Activated CD4-positive, CD25-positive, alpha-beta regulatory T cell treated with anti-CD3 and anti-CD28 coated beads, Interleukin-2, amount 50 U/mL, for 16 hours (primary cell): ENCODE results near the gene CCDC197.

ENCODE experiments used
- DNase-seq: peaks from one replicate; pipeline ENCODE4 v3.0.0-alpha.2; 2020; ENCODE audit warnings: low read depth, low spot score

The CCDC197 gene

DNA sequence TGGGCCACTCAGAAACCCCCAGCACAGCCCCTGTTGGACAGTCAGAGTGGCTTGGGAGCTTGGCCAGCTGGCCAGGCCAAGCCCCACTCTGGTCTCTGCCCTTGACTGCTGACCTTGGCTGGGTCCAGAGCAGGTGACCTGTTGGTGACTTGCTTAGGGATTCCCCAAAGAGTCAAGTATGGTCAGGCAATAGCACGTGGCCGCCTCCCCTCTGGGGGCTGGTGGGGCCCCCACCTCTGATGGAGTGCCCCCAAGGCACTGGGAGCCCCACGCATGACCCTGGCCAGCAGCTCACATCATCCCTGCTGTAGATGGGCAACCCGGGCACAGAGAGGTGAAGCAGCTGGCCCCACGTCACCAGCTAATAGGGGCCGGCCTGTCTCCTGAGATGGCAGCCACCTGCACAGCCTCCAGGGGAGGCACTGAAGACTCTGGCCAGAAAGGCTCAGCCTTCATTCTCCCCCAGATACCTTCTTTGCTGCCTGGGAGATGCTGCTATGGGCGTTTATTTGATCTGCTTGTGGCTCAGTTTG lies 1.8 kb downstream of the CCDC197 start:
- no peak for DNase-seq

DNA sequence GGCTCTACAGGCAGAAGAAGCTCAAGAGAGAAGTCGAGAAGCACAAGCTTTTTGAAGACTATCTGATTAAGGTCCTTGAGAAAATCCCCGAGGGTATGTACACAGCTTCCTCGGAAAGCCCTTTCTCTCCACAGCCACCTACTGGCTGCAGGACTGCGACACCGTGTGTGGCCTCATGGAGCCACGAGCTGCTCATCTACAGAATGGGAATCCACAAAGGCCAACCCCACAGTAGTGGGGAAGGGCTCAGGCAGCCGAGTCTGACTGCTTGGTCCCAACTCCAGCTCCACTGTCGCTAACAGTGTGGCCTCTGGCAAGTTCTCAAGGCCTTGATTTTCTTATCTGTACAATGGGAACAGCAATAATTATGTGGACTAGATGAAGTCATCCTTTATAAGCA lies 2.5 kb downstream of the CCDC197 start:
- no peak for DNase-seq

DNA sequence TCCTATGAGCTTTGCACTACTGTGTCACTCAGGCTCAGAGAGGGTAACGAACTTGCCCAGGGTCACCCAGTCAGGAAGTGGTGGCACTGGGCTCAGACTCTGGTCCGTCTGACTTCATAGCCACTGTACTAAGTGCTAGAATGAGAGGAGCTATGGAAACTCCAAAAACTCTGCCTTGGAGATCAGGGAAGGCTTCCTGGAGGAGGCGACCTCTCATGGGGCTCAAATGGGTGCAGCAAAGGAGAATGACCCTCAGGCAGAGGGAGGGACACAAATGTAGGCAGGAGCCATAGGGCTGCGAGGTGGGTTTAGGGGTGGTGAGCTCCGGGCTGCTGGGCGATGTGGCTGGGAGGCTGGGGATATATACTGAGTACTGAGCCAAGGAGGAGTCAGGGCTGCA lies 3.2 kb downstream of the CCDC197 start:
- DNase-seq: no peak

- DNase-seq: no peak
These were observed 3.9 kb downstream of the CCDC197 start for GRCh38 chr14:94001016-94001415.

GRCh38 chr14:94001501-94002396 lies 4.6 kb downstream of the CCDC197 start:
- DNase-seq: peak; percentile 42

GRCh38 chr14:94003397-94003796 lies 6.3 kb downstream of the CCDC197 start:
- DNase-seq: no peak

- no peak for DNase-seq
These were observed 6.9 kb downstream of the CCDC197 start for GRCh38 chr14:94004015-94004414.

DNA sequence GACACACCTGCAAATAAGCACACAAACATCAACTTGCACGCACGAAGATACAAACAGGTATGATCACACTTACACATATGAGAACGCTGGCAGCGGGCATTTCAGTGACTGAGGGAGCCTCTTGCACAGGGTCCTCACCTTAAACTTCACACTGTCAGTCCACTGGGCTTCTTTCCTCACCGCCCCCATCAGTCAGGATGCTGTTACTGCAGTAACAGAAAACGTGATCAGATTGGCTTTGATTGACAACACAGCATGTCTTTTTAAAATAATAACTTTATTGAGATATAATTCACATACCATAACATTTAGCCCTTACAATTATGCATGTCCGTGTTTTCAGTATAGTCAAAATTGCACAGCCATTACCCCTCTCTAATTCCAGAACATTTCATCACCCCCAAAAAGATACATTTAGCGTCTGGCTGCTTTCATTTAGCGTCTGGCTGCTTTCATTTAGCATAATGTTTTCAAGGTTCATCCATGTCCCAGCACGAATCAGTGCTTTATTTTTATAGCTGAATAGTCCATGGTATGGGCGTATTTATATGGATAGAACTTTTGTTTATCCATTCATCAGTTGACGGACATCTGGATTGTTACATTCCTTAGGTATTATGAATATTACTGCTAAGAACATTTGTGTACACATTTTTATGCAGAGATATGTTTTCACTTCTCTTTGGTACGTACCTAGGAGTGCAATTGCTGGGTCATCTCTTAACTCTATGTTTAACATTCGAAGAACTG lies 8.4 kb downstream of the CCDC197 start:
- no peak for DNase-seq

GRCh38 chr14:94008234-94008633 lies 11.1 kb downstream of the CCDC197 start:
- no peak for DNase-seq

DNA sequence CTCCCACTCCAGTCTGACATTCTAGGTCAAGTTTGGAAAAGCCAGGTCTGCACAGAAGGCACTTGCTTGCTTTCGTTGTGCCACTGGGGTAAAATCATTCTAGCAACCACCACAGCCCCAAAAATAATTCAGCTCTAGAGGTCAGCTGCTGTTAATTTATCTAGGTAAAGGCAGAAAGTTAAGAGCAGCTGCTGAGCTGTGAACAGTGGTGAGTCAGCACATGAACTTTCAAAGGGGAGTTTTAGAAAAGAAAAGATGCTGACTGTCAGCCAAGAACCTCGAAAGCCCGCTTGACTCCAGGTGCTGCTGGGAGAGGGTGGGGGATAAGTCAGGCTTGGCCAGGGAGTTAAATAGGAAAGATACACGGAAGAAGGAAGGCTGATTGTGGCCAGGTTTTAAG lies 12.7 kb downstream of the CCDC197 start:
- no peak for DNase-seq

- no peak for DNase-seq
These were observed 13.5 kb downstream of the CCDC197 start for GRCh38 chr14:94010625-94011024.

GRCh38 chr14:94011795-94012194 lies 14.7 kb downstream of the CCDC197 start:
- DNase-seq: no peak

- no peak for DNase-seq
These were observed 17.3 kb downstream of the CCDC197 start for GRCh38 chr14:94014382-94014781.

GRCh38 chr14:94015223-94015622 lies 18.1 kb downstream of the CCDC197 start:
- no peak for DNase-seq

- DNase-seq: no peak
These were observed 19.4 kb downstream of the CCDC197 start for GRCh38 chr14:94016446-94016976.

DNA sequence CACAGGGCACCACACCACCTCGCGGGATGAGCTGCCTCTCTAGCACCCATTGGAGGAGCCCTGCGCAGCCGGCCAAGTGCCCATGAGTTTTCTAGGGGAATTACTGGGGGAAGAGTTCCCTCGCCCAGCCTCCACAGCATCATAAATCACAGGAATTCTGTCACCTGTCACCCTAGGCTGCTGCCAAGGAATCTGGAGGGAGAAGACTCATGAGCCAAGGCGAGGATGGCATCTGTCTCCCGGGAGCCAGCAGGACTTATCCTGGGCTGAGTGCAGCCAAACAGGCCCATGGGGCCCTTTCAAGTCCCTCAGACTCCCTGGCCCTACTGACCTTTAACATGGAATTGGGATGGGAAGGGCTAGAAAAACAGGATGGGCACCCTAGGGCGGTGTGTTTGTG lies 21.2 kb downstream of the CCDC197 start:
- no peak for DNase-seq

DNA sequence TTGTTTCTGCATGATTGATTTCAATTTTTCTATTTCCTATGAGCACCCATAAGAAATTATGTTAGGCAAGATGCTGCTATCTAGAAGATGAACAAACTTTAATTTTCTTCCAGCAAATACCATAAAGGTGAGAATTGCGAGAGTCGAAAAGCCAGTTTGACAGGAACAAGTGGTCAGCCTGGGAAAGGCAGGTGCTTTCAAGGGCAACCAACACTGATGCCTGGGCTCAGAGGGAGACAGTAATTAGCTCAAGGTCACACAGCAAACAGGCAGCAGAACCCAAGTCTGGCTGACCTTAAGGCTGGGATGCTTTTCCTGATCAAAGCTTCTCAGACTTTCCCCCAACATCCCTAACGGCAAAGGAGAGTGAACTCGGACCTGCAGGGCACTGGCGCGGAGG lies 22.2 kb downstream of the CCDC197 start:
- no peak for DNase-seq

GRCh38 chr14:94020267-94020666 lies 23.2 kb downstream of the CCDC197 start:
- DNase-seq: no peak

DNA sequence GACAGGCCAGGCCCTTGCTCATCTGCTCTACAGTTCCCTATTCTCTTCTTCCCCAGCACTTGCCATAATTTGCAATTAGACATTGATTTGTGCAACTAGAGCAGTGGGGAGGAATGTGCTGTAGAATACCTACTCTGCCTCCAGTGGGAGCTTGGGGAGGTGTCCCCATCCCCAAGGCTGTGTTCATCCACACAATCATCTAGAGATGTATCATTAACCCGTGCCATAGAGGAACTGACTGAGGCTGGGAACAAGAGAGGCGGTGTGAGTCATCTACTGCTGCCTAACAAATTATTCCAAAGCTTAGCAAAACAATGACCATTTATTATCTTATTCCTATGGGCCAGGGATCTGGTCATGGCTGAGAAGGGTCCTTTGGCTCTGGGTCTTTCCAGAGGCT lies 23.9 kb downstream of the CCDC197 start:
- no peak for DNase-seq

DNA sequence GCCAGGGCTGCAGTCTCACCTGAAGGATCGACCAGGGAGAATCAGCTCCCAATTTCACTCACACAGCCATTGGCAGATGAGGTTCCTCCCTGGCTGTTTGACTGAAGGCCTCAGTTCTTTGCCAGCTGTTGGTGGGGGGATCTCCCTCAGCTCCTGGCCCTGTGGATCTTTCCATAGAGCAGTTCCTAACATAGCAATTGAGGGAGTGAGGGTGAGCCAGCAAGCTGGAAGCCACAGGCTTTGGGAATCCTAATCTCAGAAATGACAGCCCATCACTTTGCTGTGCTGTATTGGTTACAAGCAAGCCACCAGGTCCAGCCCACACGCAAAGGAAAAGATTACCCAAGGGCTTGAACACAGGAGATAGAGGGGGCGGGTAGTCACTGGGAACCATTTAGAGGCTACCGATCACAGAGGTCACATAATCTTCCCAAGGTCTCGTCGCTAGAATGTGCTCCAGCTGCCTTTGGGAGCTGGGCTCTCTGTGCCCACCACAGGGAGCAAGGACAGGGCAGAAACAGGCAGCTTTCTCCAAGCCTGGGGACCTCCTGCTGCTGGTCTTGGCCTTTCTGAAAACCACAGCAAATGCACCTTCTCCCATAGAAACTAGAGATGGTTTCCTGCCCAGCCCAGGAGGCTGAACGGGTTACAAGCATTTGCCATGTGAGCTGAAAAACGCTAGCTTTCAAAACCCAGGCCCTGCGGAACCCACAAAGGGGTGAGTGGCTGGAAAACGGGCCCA lies 24.5 kb downstream of the CCDC197 start:
- no peak for DNase-seq

DNA sequence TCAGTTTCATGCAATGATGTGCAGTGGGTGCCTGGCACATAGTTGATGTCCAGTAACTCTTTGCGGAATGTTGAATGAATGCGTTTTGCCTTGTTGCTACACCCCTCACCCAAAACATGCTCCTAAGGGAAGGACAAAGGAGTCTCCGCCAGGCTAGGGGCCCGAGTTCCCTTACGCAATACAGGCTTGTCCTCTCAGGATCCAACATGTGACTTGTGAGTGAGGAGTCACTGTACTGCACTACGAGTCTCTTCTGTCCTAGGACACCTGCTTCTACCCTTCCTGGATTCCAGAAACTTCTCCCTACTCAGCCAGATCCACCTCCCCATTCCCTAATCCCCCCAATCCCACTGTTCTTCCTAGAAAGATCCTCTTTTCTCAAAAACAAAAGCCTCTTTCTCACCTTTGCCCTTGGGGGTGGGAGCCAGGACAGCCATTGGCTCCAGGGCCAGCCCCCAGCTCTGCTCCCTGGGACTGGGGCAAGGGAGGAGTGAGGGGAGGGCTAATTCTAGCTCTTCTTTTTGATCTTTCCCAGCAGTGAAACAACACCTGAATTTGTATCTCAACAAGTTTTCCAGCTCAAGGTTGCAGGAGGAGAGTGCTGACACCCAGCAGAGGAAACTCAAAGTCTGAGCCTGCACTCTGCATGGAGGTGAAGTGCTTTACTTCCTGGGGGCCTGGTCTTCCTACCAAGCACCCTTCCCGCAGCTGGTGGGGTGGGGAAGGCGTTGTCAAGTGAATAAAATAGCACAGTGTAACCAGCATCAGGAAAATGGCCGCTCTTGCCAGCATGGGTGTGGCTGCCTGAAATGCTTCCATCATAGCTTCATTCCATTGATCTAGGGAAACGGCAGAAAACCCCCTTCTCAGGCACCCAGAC lies 25.7 kb downstream of the CCDC197 start:
- DNase-seq: no peak
